Measurements from ENCODE around the gene BRD2. TPM values are rescaled to one million over a fixed set of nuclear protein-coding genes. Genes with fewer than 3 reads are reported as not detected.

Gene BRD2
- total RNA-seq, 1 donor from 2014 or later: 36.5 TPM

DNA sequence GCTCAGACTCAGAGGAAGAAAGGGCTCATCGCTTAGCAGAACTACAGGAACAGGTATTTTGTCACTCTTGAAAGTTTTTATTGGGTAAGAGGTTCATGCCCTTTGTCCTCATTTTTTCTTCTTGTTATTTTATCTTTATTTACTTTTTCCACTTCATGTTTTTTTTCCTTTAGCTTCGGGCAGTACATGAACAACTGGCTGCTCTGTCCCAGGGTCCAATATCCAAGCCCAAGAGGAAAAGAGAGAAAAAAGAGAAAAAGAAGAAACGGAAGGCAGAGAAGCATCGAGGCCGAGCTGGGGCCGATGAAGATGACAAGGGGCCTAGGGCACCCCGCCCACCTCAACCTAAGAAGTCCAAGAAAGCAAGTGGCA is 9.5 kb downstream of the BRD2 start:
- peaks cover 24 to 49% (median 37%) of the 10 kb centered on the region in 3 donors for H3K4me1 ChIP-seq (ENCODE audit: control insufficient read depth in 3 of 3, insufficient read depth in 3 of 3, low read length in 3 of 3)
- peaks cover 72 to 82% (median 74%) of the 10 kb centered on the region in 3 donors for H3K36me3 ChIP-seq (ENCODE audit: control insufficient read depth in 3 of 3, insufficient read depth in 3 of 3, low read length in 3 of 3)
- no peaks in the 10 kb centered on the region for H3K9me3 ChIP-seq (ENCODE audit: control insufficient read depth in 3 of 3, low read length in 3 of 3)
- no peak overlapping the region for H3K9ac ChIP-seq (ENCODE audit: low read depth in 1 of 3, low read length in 3 of 3)
- no peak overlapping the region for H3K27ac ChIP-seq (ENCODE audit: low read depth, low read length)
- H3K27me3 ChIP-seq (ENCODE audit: control insufficient read depth in 3 of 3, insufficient read depth in 3 of 3, low read length in 3 of 3): no peaks in the 10 kb centered on the region
- no peak overlapping the region for H3K4me3 ChIP-seq (ENCODE audit: low read length in 3 of 3)

- Histone ChIP-seq H3K4me1 (ENCODE audit: control insufficient read depth in 3 of 3, insufficient read depth in 3 of 3, low read length in 3 of 3) (peaks cover 18 to 53% (median 33%) of the 10 kb centered on the region in 3 donors), H3K27ac (ENCODE audit: low read depth, low read length) (no peak overlapping the region), H3K36me3 (ENCODE audit: control insufficient read depth in 3 of 3, insufficient read depth in 3 of 3, low read length in 3 of 3) (peaks cover 59 to 64% (median 63%) of the 10 kb centered on the region in 3 donors), H3K4me3 (ENCODE audit: low read length in 3 of 3) (no peak overlapping the region), H3K9ac (ENCODE audit: low read depth in 1 of 3, low read length in 3 of 3) (no peak overlapping the region), H3K27me3 (ENCODE audit: control insufficient read depth in 3 of 3, insufficient read depth in 3 of 3, low read length in 3 of 3) (no peaks in the 10 kb centered on the region), H3K9me3 (ENCODE audit: control insufficient read depth in 3 of 3, low read length in 3 of 3) (no peaks in the 10 kb centered on the region)
These were observed 11.5 kb downstream of the BRD2 start for GRCh38 chr6:32979720-32980487.

- H3K9me3 ChIP-seq (ENCODE audit: control insufficient read depth in 3 of 3, low read length in 3 of 3): no peaks in the 10 kb centered on the region
- peaks cover 54 to 59% (median 58%) of the 10 kb centered on the region in 3 donors for H3K36me3 ChIP-seq (ENCODE audit: control insufficient read depth in 3 of 3, insufficient read depth in 3 of 3, low read length in 3 of 3)
- H3K27me3 ChIP-seq (ENCODE audit: control insufficient read depth in 3 of 3, insufficient read depth in 3 of 3, low read length in 3 of 3): no peaks in the 10 kb centered on the region
- H3K4me1 ChIP-seq (ENCODE audit: control insufficient read depth in 3 of 3, insufficient read depth in 3 of 3, low read length in 3 of 3): peaks cover 13 to 48% (median 26%) of the 10 kb centered on the region in 3 donors
- no peak overlapping the region for H3K9ac ChIP-seq (ENCODE audit: low read depth in 1 of 3, low read length in 3 of 3)
- H3K4me3 ChIP-seq (ENCODE audit: low read length in 3 of 3): no peak overlapping the region
- H3K27ac ChIP-seq (ENCODE audit: low read depth, low read length): no peak overlapping the region
These were observed 12.2 kb downstream of the BRD2 start for GRCh38 chr6:32980488-32981038.

GRCh38 chr6:32982084-32982701 is 13.8 kb downstream of the BRD2 start:
- no peak overlapping the region for H3K4me3 ChIP-seq (ENCODE audit: low read length in 3 of 3)
- H3K27me3 ChIP-seq (ENCODE audit: control insufficient read depth in 3 of 3, insufficient read depth in 3 of 3, low read length in 3 of 3): no peaks in the 10 kb centered on the region
- H3K36me3 ChIP-seq (ENCODE audit: control insufficient read depth in 3 of 3, insufficient read depth in 3 of 3, low read length in 3 of 3): peaks cover 39 to 43% (median 42%) of the 10 kb centered on the region in 3 donors
- H3K4me1 ChIP-seq (ENCODE audit: control insufficient read depth in 3 of 3, insufficient read depth in 3 of 3, low read length in 3 of 3): peaks cover 7 to 33% (median 10%) of the 10 kb centered on the region in 3 donors
- H3K27ac ChIP-seq (ENCODE audit: low read depth, low read length): peak overlapping the region; percentile 21
- no peaks in the 10 kb centered on the region for H3K9me3 ChIP-seq (ENCODE audit: control insufficient read depth in 3 of 3, low read length in 3 of 3)
- no peak overlapping the region for H3K9ac ChIP-seq (ENCODE audit: low read depth in 1 of 3, low read length in 3 of 3)

- H3K9ac ChIP-seq (ENCODE audit: low read depth in 1 of 3, low read length in 3 of 3): no peak overlapping the region
- H3K9me3 ChIP-seq (ENCODE audit: control insufficient read depth in 3 of 3, low read length in 3 of 3): no peaks in the 10 kb centered on the region
- peaks cover 32 to 36% (median 35%) of the 10 kb centered on the region in 3 donors for H3K36me3 ChIP-seq (ENCODE audit: control insufficient read depth in 3 of 3, insufficient read depth in 3 of 3, low read length in 3 of 3)
- H3K4me1 ChIP-seq (ENCODE audit: control insufficient read depth in 3 of 3, insufficient read depth in 3 of 3, low read length in 3 of 3): peaks cover 7 to 27% (median 7%) of the 10 kb centered on the region in 3 donors
- no peaks in the 10 kb centered on the region for H3K27me3 ChIP-seq (ENCODE audit: control insufficient read depth in 3 of 3, insufficient read depth in 3 of 3, low read length in 3 of 3)
- peak overlapping the region; percentile 21 for H3K27ac ChIP-seq (ENCODE audit: low read depth, low read length)
- no peak overlapping the region for H3K4me3 ChIP-seq (ENCODE audit: low read length in 3 of 3)
These were observed 14.5 kb downstream of the BRD2 start for GRCh38 chr6:32982702-32983492.

GRCh38 chr6:32983493-32983848 is 15.1 kb downstream of the BRD2 start:
- H3K36me3 ChIP-seq (ENCODE audit: control insufficient read depth in 3 of 3, insufficient read depth in 3 of 3, low read length in 3 of 3): peaks cover 27 to 30% (median 29%) of the 10 kb centered on the region in 3 donors
- H3K27me3 ChIP-seq (ENCODE audit: control insufficient read depth in 3 of 3, insufficient read depth in 3 of 3, low read length in 3 of 3): no peaks in the 10 kb centered on the region
- H3K9ac ChIP-seq (ENCODE audit: low read depth in 1 of 3, low read length in 3 of 3): no peak overlapping the region
- no peak overlapping the region for H3K27ac ChIP-seq (ENCODE audit: low read depth, low read length)
- H3K9me3 ChIP-seq (ENCODE audit: control insufficient read depth in 3 of 3, low read length in 3 of 3): no peaks in the 10 kb centered on the region
- H3K4me3 ChIP-seq (ENCODE audit: low read length in 3 of 3): no peak overlapping the region
- peaks cover 6 to 23% (median 7%) of the 10 kb centered on the region in 3 donors for H3K4me1 ChIP-seq (ENCODE audit: control insufficient read depth in 3 of 3, insufficient read depth in 3 of 3, low read length in 3 of 3)

DNA sequence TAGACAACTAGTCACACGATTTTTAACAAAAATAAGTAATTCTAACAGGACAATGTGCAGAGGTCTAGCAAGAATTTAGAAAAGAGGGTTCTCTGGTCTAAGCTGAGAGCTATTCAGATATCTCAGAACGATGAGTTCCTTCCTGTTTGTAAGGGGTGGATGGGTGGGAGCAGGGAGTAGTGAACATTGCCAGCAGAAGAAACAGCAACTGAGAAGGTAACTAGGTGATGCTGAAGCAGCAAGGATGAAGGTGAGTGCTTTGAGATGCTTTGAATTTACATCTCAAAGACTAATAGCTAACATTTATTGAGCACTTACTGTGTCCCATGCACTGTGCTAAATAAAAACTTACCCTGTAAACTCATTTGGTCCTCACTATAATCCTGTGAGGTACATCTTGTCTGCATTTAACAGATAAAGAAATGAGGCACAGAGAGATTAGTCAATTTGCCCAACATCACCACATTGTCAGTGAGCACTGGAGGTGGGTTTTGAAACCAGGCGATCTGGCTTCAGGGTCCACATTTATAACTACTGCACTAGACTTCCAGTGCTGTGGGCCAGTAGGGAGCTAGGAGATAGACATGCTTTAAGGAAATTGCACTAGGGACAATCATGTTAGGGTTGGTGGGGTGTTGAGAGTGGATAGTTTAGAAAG is 15.7 kb downstream of the BRD2 start:
- Histone ChIP-seq H3K9me3 (ENCODE audit: control insufficient read depth in 3 of 3, low read length in 3 of 3) (no peaks in the 10 kb centered on the region), H3K27me3 (ENCODE audit: control insufficient read depth in 3 of 3, insufficient read depth in 3 of 3, low read length in 3 of 3) (no peaks in the 10 kb centered on the region), H3K4me3 (ENCODE audit: low read length in 3 of 3) (no peak overlapping the region), H3K9ac (ENCODE audit: low read depth in 1 of 3, low read length in 3 of 3) (peak overlapping the region in 1 of 3 donors; percentile 13), H3K36me3 (ENCODE audit: control insufficient read depth in 3 of 3, insufficient read depth in 3 of 3, low read length in 3 of 3) (peaks cover 20 to 26% (median 24%) of the 10 kb centered on the region in 3 donors), H3K27ac (ENCODE audit: low read depth, low read length) (no peak overlapping the region), H3K4me1 (ENCODE audit: control insufficient read depth in 3 of 3, insufficient read depth in 3 of 3, low read length in 3 of 3) (peaks cover 4 to 21% (median 7%) of the 10 kb centered on the region in 3 donors)

GRCh38 chr6:32984622-32985389 is 16.4 kb downstream of the BRD2 start:
- no peaks in the 10 kb centered on the region for H3K27me3 ChIP-seq (ENCODE audit: control insufficient read depth in 3 of 3, insufficient read depth in 3 of 3, low read length in 3 of 3)
- H3K27ac ChIP-seq (ENCODE audit: low read depth, low read length): no peak overlapping the region
- H3K9me3 ChIP-seq (ENCODE audit: control insufficient read depth in 3 of 3, low read length in 3 of 3): no peaks in the 10 kb centered on the region
- H3K36me3 ChIP-seq (ENCODE audit: control insufficient read depth in 3 of 3, insufficient read depth in 3 of 3, low read length in 3 of 3): peaks cover 13 to 19% (median 17%) of the 10 kb centered on the region in 3 donors
- H3K4me3 ChIP-seq (ENCODE audit: low read length in 3 of 3): no peak overlapping the region
- H3K4me1 ChIP-seq (ENCODE audit: control insufficient read depth in 3 of 3, insufficient read depth in 3 of 3, low read length in 3 of 3): peaks cover 4 to 18% (median 7%) of the 10 kb centered on the region in 3 donors
- H3K9ac ChIP-seq (ENCODE audit: low read depth in 1 of 3, low read length in 3 of 3): peak overlapping the region in 1 of 3 donors; percentile 13

- Histone ChIP-seq H3K9me3 (ENCODE audit: control insufficient read depth in 3 of 3, low read length in 3 of 3) (no peaks in the 10 kb centered on the region), H3K4me1 (ENCODE audit: control insufficient read depth in 3 of 3, insufficient read depth in 3 of 3, low read length in 3 of 3) (peaks cover 0 to 4% (median 3%) of the 10 kb centered on the region in 3 donors), H3K9ac (ENCODE audit: low read depth in 1 of 3, low read length in 3 of 3) (no peak overlapping the region), H3K36me3 (ENCODE audit: control insufficient read depth in 3 of 3, insufficient read depth in 3 of 3, low read length in 3 of 3) (no peaks in the 10 kb centered on the region), H3K27me3 (ENCODE audit: control insufficient read depth in 3 of 3, insufficient read depth in 3 of 3, low read length in 3 of 3) (peaks cover 0 to 3% (median 0%) of the 10 kb centered on the region in 3 donors), H3K27ac (ENCODE audit: low read depth, low read length) (no peak overlapping the region), H3K4me3 (ENCODE audit: low read length in 3 of 3) (no peak overlapping the region)
These were observed 21.0 kb downstream of the BRD2 start for GRCh38 chr6:32989368-32989767.
